Small intestine (tissue), 7 donors: ENCODE measurements around the gene GSN. TPM values are rescaled to one million over a fixed set of nuclear protein-coding genes. Genes with fewer than 3 reads are reported as not detected.

ENCODE experiments used
- DNase-seq, 2 donors: peaks; one replicate each; pipeline versions ENCODE4 v3.0.0 to v3.0.0-alpha.2; 2013
- FAIRE-seq: peaks from 2 replicates; lab custom pipeline; 2012; peaks lifted over from hg19 to GRCh38; lab: Jason Lieb, UNC
- H3K27ac ChIP-seq, 3 donors: one replicate each; pipeline ENCODE4 v1.5.1; 2013; ENCODE audit warnings: low read length in 2 of 3, mild to moderate bottlenecking in 2 of 3, control low read depth in 1 of 3, inconsistent platforms in 1 of 3, low read depth in 1 of 3, moderate library complexity in 1 of 3
- H3K27me3 ChIP-seq, 3 donors: one replicate each; pipeline ENCODE4 v1.6.1; 2013; ENCODE audit warnings: low read length in 3 of 3, inconsistent platforms in 1 of 3; ENCODE audit not compliant: control insufficient read depth in 3 of 3, insufficient read depth in 3 of 3
- H3K36me3 ChIP-seq, 3 donors: one replicate each; pipeline ENCODE4 v1.6.1; 2013; ENCODE audit warnings: low read length in 3 of 3, inconsistent platforms in 1 of 3, low read depth in 1 of 3, mild to moderate bottlenecking in 1 of 3, moderate library complexity in 1 of 3; ENCODE audit not compliant: control insufficient read depth in 3 of 3, insufficient read depth in 2 of 3
- H3K4me1 ChIP-seq, 3 donors: one replicate each; pipeline ENCODE4 v1.6.1; 2013; ENCODE audit warnings: low read length in 2 of 3, inconsistent platforms in 1 of 3, low read depth in 1 of 3, mild to moderate bottlenecking in 1 of 3, moderate library complexity in 1 of 3; ENCODE audit not compliant: control insufficient read depth in 3 of 3, insufficient read depth in 2 of 3
- H3K4me3 ChIP-seq, 3 donors: one replicate each; pipeline ENCODE4 v1.5.1; 2013; ENCODE audit warnings: low read length in 3 of 3, control low read depth in 1 of 3, inconsistent platforms in 1 of 3, low read depth in 1 of 3, mild to moderate bottlenecking in 1 of 3, moderate library complexity in 1 of 3
- H3K9me3 ChIP-seq, 2 donors: one replicate each; pipeline ENCODE4 v1.6.1; 2013; ENCODE audit warnings: low read depth in 1 of 2, low read length in 1 of 2; ENCODE audit not compliant: control insufficient read depth in 2 of 2, insufficient read depth in 1 of 2
- WGBS, 3 donors: extraction: QIAGEN DNeasy Blood & Tissue Kit; methylation state at CpG; one replicate each; pipeline ENCODE4 v1.1.7; 2013; 5-methylcytosine and 5-hydroxymethylcytosine counted together
- polyA plus RNA-seq, 4 donors: library from polyadenylated mRNA; stranded (reverse) in 3 of 4; unstranded in 1 of 4; fragments of 200-250 nt in 3 of 4; fragments of 120-200 nt in 1 of 4; gene quantifications; one replicate each; pipeline versions ENCODE4 v1.2.1 to v1.2.3, GENCODE V29; 2013
- donor health status: healthy with polysubstance abuse.
- donor health status: control.
- donor health status: control.
- donor health status: Bipolar disorder and iron deficiency.
- donor health status: healthy.

GSN gene
- polyA plus RNA-seq, 4 donors = 154 to 380 (median 201) TPM

- Histone ChIP-seq H3K36me3 (peaks cover 0 to 26% (median 0%) of the 10 kb centered on the region in 3 donors), H3K4me1 (peaks cover 0 to 42% (median 2%) of the 10 kb centered on the region in 3 donors), H3K27ac (peak overlapping the region in 2 of 3 donors; percentile 70 to 80), H3K4me3 (no peak overlapping the region), H3K27me3 (no peaks in the 10 kb centered on the region), H3K9me3 (no peaks in the 10 kb centered on the region)
- WGBS, 3 donors = 81 to 91% (median 84%) methylated on average over 7 of the region's 7 CpGs
- DNase-seq = peak in 1 of 2 donors; percentile 69
- FAIRE-seq = no peak
These were observed 30.1 kb downstream of the GSN start for GRCh38 chr9:121298016-121298538.

GRCh38 chr9:121298689-121299466 lies 30.9 kb downstream of the GSN start:
- 19 to 32% (median 21%) methylated on average over 13 of the region's 13 CpGs for WGBS, 3 donors
- no peak for FAIRE-seq
- Histone ChIP-seq H3K4me3 (peak overlapping the region in 2 of 3 donors; percentile 50 to 64), H3K27me3 (no peaks in the 10 kb centered on the region), H3K27ac (peak overlapping the region in 2 of 3 donors; percentile 70 to 80), H3K9me3 (no peaks in the 10 kb centered on the region), H3K36me3 (peaks cover 0 to 34% (median 0%) of the 10 kb centered on the region in 3 donors), H3K4me1 (peaks cover 0 to 44% (median 8%) of the 10 kb centered on the region in 3 donors)
- peak in 1 of 2 donors; percentile 54 for DNase-seq

DNA sequence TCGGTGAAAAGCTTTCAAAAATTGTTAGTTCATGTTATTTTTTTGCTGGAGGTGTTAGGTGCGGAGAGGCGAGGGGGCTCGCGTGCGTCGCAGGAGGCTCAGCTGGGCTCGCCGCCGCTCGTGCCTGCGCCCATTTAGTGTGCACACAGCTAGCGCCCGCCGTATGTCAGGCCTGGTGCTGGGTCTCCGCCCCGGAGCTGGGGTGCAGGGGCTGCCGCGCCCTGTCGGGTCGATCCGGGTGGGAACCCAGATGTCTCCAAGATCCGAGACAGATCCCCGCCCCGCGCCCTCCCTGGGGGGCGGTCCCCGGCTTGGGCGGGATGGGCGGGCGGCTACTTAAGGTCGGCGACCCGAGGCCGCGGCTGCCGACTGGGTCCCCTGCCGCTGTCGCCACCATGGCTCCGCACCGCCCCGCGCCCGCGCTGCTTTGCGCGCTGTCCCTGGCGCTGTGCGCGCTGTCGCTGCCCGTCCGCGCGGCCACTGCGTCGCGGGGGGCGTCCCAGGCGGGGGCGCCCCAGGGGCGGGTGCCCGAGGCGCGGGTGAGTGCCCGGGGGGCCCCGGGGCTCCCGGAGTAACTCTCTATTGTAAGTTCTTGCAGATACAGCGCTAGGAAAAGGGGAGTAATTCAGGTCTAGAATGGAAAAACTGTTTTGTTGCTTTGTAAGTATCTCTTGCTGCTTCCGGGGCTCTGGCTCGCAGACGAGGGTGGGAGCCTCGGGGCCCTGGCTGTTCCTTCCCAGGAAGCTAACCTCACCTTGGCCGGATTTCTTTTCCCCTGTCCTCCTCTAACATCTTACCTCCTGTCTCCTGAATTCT lies 31.7 kb downstream of the GSN start:
- peak; percentile 56 to 77 for DNase-seq
- Histone ChIP-seq H3K27me3 (no peaks in the 10 kb centered on the region), H3K36me3 (peaks cover 0 to 40% (median 0%) of the 10 kb centered on the region in 3 donors), H3K4me3 (peak overlapping the region; percentile 34 to 64 (median 50)), H3K27ac (peak overlapping the region in 2 of 3 donors; percentile 70 to 80), H3K4me1 (peaks cover 0 to 46% (median 8%) of the 10 kb centered on the region in 3 donors), H3K9me3 (no peaks in the 10 kb centered on the region)
- no peak for FAIRE-seq
- WGBS, 3 donors = 1 to 2% (median 1%) methylated on average over 48 to 74 of the region's 74 CpGs

GRCh38 chr9:121300283-121301119 lies 32.5 kb downstream of the GSN start:
- 52 to 60% (median 56%) methylated on average over 13 of the region's 13 CpGs for WGBS, 3 donors

DNA sequence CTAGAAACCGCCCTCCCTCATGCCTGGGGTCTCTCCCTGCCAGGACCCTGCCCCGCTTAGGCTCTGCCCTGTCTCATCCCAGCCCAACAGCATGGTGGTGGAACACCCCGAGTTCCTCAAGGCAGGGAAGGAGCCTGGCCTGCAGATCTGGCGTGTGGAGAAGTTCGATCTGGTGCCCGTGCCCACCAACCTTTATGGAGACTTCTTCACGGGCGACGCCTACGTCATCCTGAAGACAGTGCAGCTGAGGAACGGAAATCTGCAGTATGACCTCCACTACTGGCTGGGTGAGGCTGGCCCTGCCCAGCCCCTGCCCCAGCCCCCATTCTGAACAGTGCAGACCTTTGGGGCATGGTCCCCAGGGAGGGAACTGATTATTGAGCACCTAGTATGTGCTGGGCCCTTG lies 33.9 kb downstream of the GSN start:
- WGBS, 3 donors = 93 to 97% (median 94%) methylated on average over 11 of the region's 11 CpGs
- FAIRE-seq (no peak), DNase-seq (no peak)
- Histone ChIP-seq H3K4me1 (peaks cover 0 to 37% (median 8%) of the 10 kb centered on the region in 3 donors), H3K9me3 (no peaks in the 10 kb centered on the region), H3K36me3 (peaks cover 0 to 35% (median 0%) of the 10 kb centered on the region in 3 donors), H3K27ac (no peak overlapping the region), H3K27me3 (no peaks in the 10 kb centered on the region), H3K4me3 (no peak overlapping the region)

More at GRCh38 chr9:121300283-121301119, 32.5 kb downstream of the GSN start:
- DNase-seq (peak in 1 of 2 donors; percentile 21), FAIRE-seq (no peak)
- H3K27me3 ChIP-seq = no peaks in the 10 kb centered on the region
- H3K4me3 ChIP-seq = peak overlapping the region in 2 of 3 donors; percentile 40 to 64
- H3K4me1 ChIP-seq = peaks cover 0 to 43% (median 8%) of the 10 kb centered on the region in 3 donors
- H3K9me3 ChIP-seq = no peaks in the 10 kb centered on the region
- peak overlapping the region in 1 of 3 donors; percentile 80 for H3K27ac ChIP-seq
- H3K36me3 ChIP-seq = peaks cover 0 to 36% (median 0%) of the 10 kb centered on the region in 3 donors

DNA sequence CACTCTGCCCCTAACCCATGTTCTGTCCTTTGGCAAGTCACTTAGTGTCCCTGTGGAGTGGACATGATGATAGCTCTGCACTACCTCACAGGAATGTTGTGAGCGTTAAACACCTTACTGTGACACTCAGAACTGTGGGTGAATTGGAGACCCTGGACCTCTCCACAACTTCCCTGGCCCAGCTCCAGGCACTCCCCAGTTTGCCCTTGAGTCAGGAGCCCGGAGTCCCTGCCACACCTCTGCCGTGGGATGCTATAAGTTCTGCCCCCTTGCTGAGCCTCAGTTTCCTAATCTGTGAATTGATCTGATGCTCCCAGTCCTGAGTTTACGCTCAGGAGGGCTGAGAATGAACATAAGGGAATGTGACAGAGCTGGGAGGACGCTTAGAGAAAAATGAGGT lies 34.4 kb downstream of the GSN start:
- H3K27ac ChIP-seq = no peak overlapping the region
- WGBS, 3 donors = 88 to 93% (median 88%) methylated on average over 5 of the region's 5 CpGs
- H3K36me3 ChIP-seq = peaks cover 0 to 36% (median 0%) of the 10 kb centered on the region in 3 donors
- no peaks in the 10 kb centered on the region for H3K27me3 ChIP-seq
- peaks cover 0 to 35% (median 8%) of the 10 kb centered on the region in 3 donors for H3K4me1 ChIP-seq
- no peak for DNase-seq
- no peak for FAIRE-seq
- no peak overlapping the region for H3K4me3 ChIP-seq
- no peaks in the 10 kb centered on the region for H3K9me3 ChIP-seq

DNA sequence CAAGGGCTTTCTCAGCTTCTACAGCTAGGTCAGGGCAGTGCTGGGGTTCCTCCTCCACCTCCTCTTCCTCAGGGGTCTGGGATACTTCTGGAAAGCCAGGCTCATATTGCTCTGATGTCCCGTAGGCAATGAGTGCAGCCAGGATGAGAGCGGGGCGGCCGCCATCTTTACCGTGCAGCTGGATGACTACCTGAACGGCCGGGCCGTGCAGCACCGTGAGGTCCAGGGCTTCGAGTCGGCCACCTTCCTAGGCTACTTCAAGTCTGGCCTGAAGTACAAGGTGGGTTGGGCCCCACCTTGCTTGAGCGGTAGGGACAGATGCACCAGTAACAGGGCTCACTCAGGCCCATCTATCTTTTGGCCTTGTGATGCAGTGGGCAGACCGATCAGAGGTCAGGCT lies 34.8 kb downstream of the GSN start:
- no peak for FAIRE-seq

More for the DNA sequence above, 34.8 kb downstream of the GSN start:
- no peak for DNase-seq
- Histone ChIP-seq H3K4me3 (no peak overlapping the region), H3K27me3 (no peaks in the 10 kb centered on the region), H3K27ac (no peak overlapping the region), H3K36me3 (peaks cover 0 to 40% (median 0%) of the 10 kb centered on the region in 3 donors), H3K9me3 (no peaks in the 10 kb centered on the region), H3K4me1 (peaks cover 0 to 30% (median 8%) of the 10 kb centered on the region in 3 donors)
- 93 to 97% (median 94%) methylated on average over 13 of the region's 13 CpGs for WGBS, 3 donors
